H1 (cell line): ENCODE measurements around the gene TCF7. TPM values are rescaled to one million over a fixed set of nuclear protein-coding genes. Genes with fewer than 3 reads are reported as not detected.
A peak's percentile ranks its signal among the peaks of the same experiment; 100 is the strongest.

Experiments used
- CTCF ChIA-PET: fragments of 300-600 bp; sonication (Branson Sonifier 250); formaldehyde crosslinking; loops from one replicate; lab custom pipeline; 2021; ENCODE audit not compliant: partially characterized antibody; lab: Charles Lee
- POLR2A ChIA-PET: fragments of 300-600 bp; sonication (Branson Sonifier 250); formaldehyde crosslinking; loops from one replicate; lab custom pipeline; 2021; ENCODE audit warnings: inconsistent platforms; ENCODE audit not compliant: partially characterized antibody; lab: Charles Lee
- DNase-seq, 2 experiments: peaks; one replicate each; pipeline versions ENCODE4 v3.0.0 to v3.0.0-alpha.2; 2010 to 2022; ENCODE audit warnings: low spot score in 2 of 2, low read depth in 1 of 2, mixed read lengths in 1 of 2
- FAIRE-seq: peaks from 2 replicates; lab custom pipeline; 2011; peaks lifted over from hg19 to GRCh38; lab: Jason Lieb, UNC
- H2AFZ ChIP-seq: 2 replicates; pipeline ENCODE4 v1.8.1; 2012; ENCODE audit warnings: low read length, inconsistent platforms
- H2AK5ac ChIP-seq: 2 replicates; pipeline ENCODE4 v1.6.1; 2013; ENCODE audit warnings: low read depth, low read length
- H2BK120ac ChIP-seq: replicated peaks from 2 replicates; pipeline ENCODE3; 2013; ENCODE audit warnings: low read depth, low read length, inconsistent platforms
- H2BK12ac ChIP-seq: 2 replicates; pipeline ENCODE4 v1.6.1; 2013; ENCODE audit warnings: low read depth, low read length
- H2BK15ac ChIP-seq: 2 replicates; pipeline ENCODE4 v1.6.1; 2013; ENCODE audit warnings: low read length
- H2BK20ac ChIP-seq: 2 replicates; pipeline ENCODE4 v1.6.1; 2013; ENCODE audit warnings: low read length
- H2BK5ac ChIP-seq: 2 replicates; pipeline ENCODE4 v1.6.1; 2013; ENCODE audit warnings: low read depth, low read length
- H3K14ac ChIP-seq: 2 replicates; pipeline ENCODE4 v1.6.1; 2013; ENCODE audit warnings: inconsistent platforms; ENCODE audit not compliant: insufficient read length
- H3K18ac ChIP-seq: 2 replicates; pipeline ENCODE4 v1.6.1; 2013; ENCODE audit warnings: low read length; ENCODE audit errors: extremely low read depth
- H3K23ac ChIP-seq: 2 replicates; pipeline ENCODE4 v1.6.1; 2013; ENCODE audit warnings: inconsistent platforms; ENCODE audit not compliant: insufficient read length
- H3K23me2 ChIP-seq: 2 replicates; pipeline ENCODE4 v1.6.1; 2013; ENCODE audit warnings: low read depth, low read length
- H3K27ac ChIP-seq: 2 replicates; pipeline ENCODE4 v1.6.1; 2011; ENCODE audit warnings: low read depth, low read length, inconsistent platforms
- H3K27me3 ChIP-seq, 4 experiments: replicated peaks in 1 of 4; 1 replicate in 1 of 4; 2 replicates in 3 of 4; pipeline versions ENCODE4 v1.6.1 to v1.8.1; 2011 to 2013; ENCODE audit warnings: low read length in 3 of 4, mild to moderate bottlenecking in 3 of 4, inconsistent platforms in 2 of 4, mixed read lengths in 2 of 4, moderate library complexity in 1 of 4; ENCODE audit not compliant: control insufficient read depth in 3 of 4, insufficient read depth in 3 of 4; ENCODE audit errors: extremely low read depth in 1 of 4
- H3K36me3 ChIP-seq, 4 experiments: 2 replicates each; pipeline versions ENCODE4 v1.6.1 to v1.8.1; 2011 to 2013; ENCODE audit warnings: mild to moderate bottlenecking in 4 of 4, low read length in 3 of 4, moderate library complexity in 2 of 4, control low read depth in 1 of 4, inconsistent platforms in 1 of 4; ENCODE audit not compliant: insufficient read depth in 4 of 4, control insufficient read depth in 2 of 4
- H3K4ac ChIP-seq: replicated peaks from 2 replicates; pipeline ENCODE3; 2013; ENCODE audit warnings: low read length, low read depth, mixed read lengths, inconsistent platforms; ENCODE audit not compliant: insufficient read length
- H3K4me1 ChIP-seq, 4 experiments: replicated peaks in 1 of 4; 1 replicate in 1 of 4; 2 replicates in 3 of 4; pipeline versions ENCODE4 v1.6.1 to v1.8.1; 2011 to 2013; ENCODE audit warnings: low read length in 3 of 4, inconsistent platforms in 2 of 4, mixed read lengths in 1 of 4; ENCODE audit not compliant: insufficient read depth in 4 of 4, control insufficient read depth in 3 of 4
- H3K4me2 ChIP-seq, 2 experiments: 2 replicates each; pipeline versions ENCODE4 v1.6.1 to v1.8.1; 2011 to 2013; ENCODE audit warnings: low read depth in 2 of 2, low read length in 2 of 2, control low read depth in 1 of 2, inconsistent platforms in 1 of 2, mild to moderate bottlenecking in 1 of 2; ENCODE audit not compliant: insufficient read depth in 1 of 2
- H3K4me3 ChIP-seq, 4 experiments: fragments of 200-600, 300-600 bp in 1 of 4; sonication (generic), shearing (Covaris generic), sonication (Bioruptor Twin) in 1 of 4; 2 replicates each; pipeline versions ENCODE4 v1.5.1 to v1.8.1; 2011 to 2016; ENCODE audit warnings: low read length in 4 of 4, low read depth in 3 of 4, control low read depth in 2 of 4, inconsistent platforms in 2 of 4, mild to moderate bottlenecking in 2 of 4, mixed read lengths in 1 of 4, moderate library complexity in 1 of 4; ENCODE audit not compliant: insufficient read depth in 2 of 4; ENCODE audit errors: extremely low read depth in 1 of 4
- H3K56ac ChIP-seq: replicated peaks from 2 replicates; pipeline ENCODE3; 2013; ENCODE audit warnings: low read depth, mild to moderate bottlenecking, mixed read lengths, low read length, inconsistent platforms; ENCODE audit not compliant: insufficient read length
- H3K79me1 ChIP-seq: 2 replicates; pipeline ENCODE4 v1.6.1; 2013; ENCODE audit warnings: low read depth, low read length, control low read depth
- H3K79me2 ChIP-seq, 2 experiments: 2 replicates each; pipeline versions ENCODE4 v1.6.1 to v1.8.1; 2012 to 2013; ENCODE audit warnings: low read length in 2 of 2, mild to moderate bottlenecking in 2 of 2, inconsistent platforms in 1 of 2; ENCODE audit not compliant: insufficient read depth in 2 of 2, control insufficient read depth in 1 of 2
- H3K9ac ChIP-seq, 4 experiments: replicated peaks in 1 of 4; 1 replicate in 1 of 4; 2 replicates in 3 of 4; pipeline versions ENCODE4 v1.6.1 to v1.8.1; 2011 to 2013; ENCODE audit warnings: low read depth in 3 of 4, low read length in 3 of 4, control low read depth in 2 of 4, mild to moderate bottlenecking in 2 of 4, moderate library complexity in 2 of 4, inconsistent platforms in 1 of 4; ENCODE audit errors: extremely low read depth in 1 of 4
- H3K9me3 ChIP-seq, 2 experiments: 2 replicates each; pipeline versions ENCODE4 v1.6.1 to v1.8.1; 2012 to 2013; ENCODE audit warnings: mild to moderate bottlenecking in 2 of 2, moderate library complexity in 2 of 2, control low read depth in 1 of 2, inconsistent platforms in 1 of 2, low read depth in 1 of 2, low read length in 1 of 2, mixed read lengths in 1 of 2; ENCODE audit not compliant: insufficient read depth in 2 of 2
- H4K20me1 ChIP-seq, 2 experiments: replicated peaks in 1 of 2; 2 replicates each; pipeline versions ENCODE3 to v1.8.1; 2011 to 2013; ENCODE audit warnings: inconsistent platforms in 2 of 2, low read length in 2 of 2, mild to moderate bottlenecking in 1 of 2; ENCODE audit not compliant: insufficient read depth in 2 of 2, control insufficient read depth in 1 of 2
- H4K5ac ChIP-seq: 2 replicates; pipeline ENCODE4 v1.6.1; 2013; ENCODE audit warnings: low read length, low read depth, mixed read lengths, inconsistent platforms; ENCODE audit not compliant: insufficient read length
- H4K8ac ChIP-seq: 2 replicates; pipeline ENCODE4 v1.8.0; 2013; ENCODE audit warnings: mild to moderate bottlenecking, moderate library complexity, low read length, inconsistent platforms; ENCODE audit not compliant: insufficient read depth; ENCODE audit errors: extremely low read depth
- H4K91ac ChIP-seq: replicated peaks from 2 replicates; pipeline ENCODE3; 2013; ENCODE audit warnings: low read length, mixed read lengths, inconsistent platforms; ENCODE audit not compliant: insufficient read length
- ATF2 ChIP-seq: IDR thresholded peaks from 2 replicates; pipeline ENCODE4 v1.6.1; 2012; ENCODE audit warnings: low read length, inconsistent platforms
- BCL11A ChIP-seq, 2 experiments: IDR thresholded peaks; one replicate each; pipeline ENCODE4 v1.6.1; 2011; ENCODE audit warnings: low read depth in 2 of 2, low read length in 2 of 2, mild to moderate bottlenecking in 2 of 2
- KDM5A ChIP-seq: fragments of 200-600 bp; IDR thresholded peaks from 2 replicates; pipeline ENCODE4 v1.7.1; 2012; ENCODE audit warnings: mild to moderate bottlenecking, low read length, inconsistent platforms, mixed read lengths
- RAD21 ChIP-seq, 2 experiments: IDR thresholded peaks in 1 of 2; conservative IDR thresholded peaks in 1 of 2; 2 replicates each; pipeline ENCODE4 v1.6.1; 2011; ENCODE audit warnings: low read depth in 2 of 2, low read length in 2 of 2, improper control_type of control experiment in 1 of 2, inconsistent platforms in 1 of 2, mild to moderate bottlenecking in 1 of 2, moderate library complexity in 1 of 2
- YY1 ChIP-seq: IDR thresholded peaks from 2 replicates; pipeline ENCODE4 v1.6.1; 2011; ENCODE audit warnings: low read depth, mild to moderate bottlenecking, low read length
- WGBS, 2 experiments: shearing (Covaris generic) in 1 of 2; methylation state at CpG; one replicate each; pipeline versions ENCODE4 v1.1.6 to v1.1.7; 2013 to 2015; ENCODE audit warnings: low lambda C conversion rate in 2 of 2, mixed read lengths in 2 of 2, inconsistent platforms in 1 of 2, low coverage in 1 of 2, missing lambda C conversion rate in 1 of 2; ENCODE audit not compliant: insufficient replicate concordance in 2 of 2, insufficient coverage in 1 of 2, insufficient read length in 1 of 2; ENCODE audit errors: extremely low coverage in 1 of 2, missing lambda C conversion rate in 1 of 2; 5-methylcytosine and 5-hydroxymethylcytosine counted together
- polyA plus RNA-seq, 7 experiments: library from polyadenylated mRNA; depleted of rRNA in 3 of 7; stranded (reverse) in 5 of 7; unstranded in 2 of 7; fragments of >200 nt in 5 of 7; fragments of 200-250 nt in 2 of 7; gene quantifications; 1 replicate in 5 of 7; 2 replicates in 1 of 7; 4 replicates in 1 of 7; pipeline versions ENCODE4 v1.2.1 to v1.2.3, GENCODE V29; 2011 to 2013; ENCODE audit warnings: missing spikeins in 2 of 7, mixed read lengths in 2 of 7
- total RNA-seq: library from RNA; stranded (reverse); fragmentation: NEBNext Ultra II Directional; extraction: Animal tissue kit (Norgen Biotek cat#: 25700); gene quantifications from 2 replicates; pipeline ENCODE4 v1.2.1, GENCODE V29; 2021
- TF ChIP-seq, protein P1 (sequence below), 3 experiments: IDR thresholded peaks; 1 replicate in 2 of 3; 2 replicates in 1 of 3; pipeline versions ENCODE4 v1.5.1 to v1.6.1; 2011; ENCODE audit warnings: low read length in 3 of 3, mild to moderate bottlenecking in 3 of 3, inconsistent platforms in 2 of 3, low read depth in 1 of 3, moderate library complexity in 1 of 3; ENCODE audit not compliant: insufficient read depth in 1 of 3; ENCODE audit errors: control extremely low read depth in 1 of 3

TCF7 gene
- total and polyA plus RNA-seq, 2 of the 8 experiments (the other 6 are each of a cell fraction or from before 2014, with no cell fraction given), result 4.7 to 8.5 TPM

GRCh38 chr5:134145779-134146581, 31.5 kb downstream of the TCF7 start:
- 0 out of 4 replicates have a peak, but pooled peaks cover 0 to 3% of the 10 kb centered on the region in 2 experiments for H3K79me2 ChIP-seq
- H3K79me1 ChIP-seq, result peaks cover 5% of the 10 kb centered on the region; the same call in 1 of the 2 replicates
- H3K4me1 ChIP-seq, result no peaks in the 10 kb centered on the region
- no peak overlapping the region for H3K9ac ChIP-seq
- FAIRE-seq (peak; percentile 19), DNase-seq (peak; percentile 53 to 94)
- no peak overlapping the region for H3K14ac ChIP-seq
- no peaks in the 10 kb centered on the region for H3K9me3 ChIP-seq
- H4K91ac ChIP-seq, result no peak overlapping the region
- no peak overlapping the region for H3K4me2 ChIP-seq
- ChIA-PET CTCF (interaction anchor here (0.5 to 24.3 kb wide), 35 partner anchors 8 to 947 kb away, joined by 3 to 629 read pairs (median 3); no protein-coding TSS in a partner anchor), POLR2A (interaction anchor here (0.8 to 3.4 kb wide), 6 partner anchors 13 to 106 kb away, joined by 3 to 18 read pairs (median 4); partner anchors contain the start of gene SKP1)
- no peak overlapping the region for H2AFZ ChIP-seq
- no peak overlapping the region for H2BK20ac ChIP-seq
- peaks cover 14 to 37% of the 10 kb centered on the region in 2 experiments for H4K20me1 ChIP-seq
- no peak overlapping the region for H3K56ac ChIP-seq
- H2BK12ac ChIP-seq, result no peak overlapping the region
- H3K4me3 ChIP-seq, result no peak overlapping the region
- no peak overlapping the region for H3K23ac ChIP-seq
- H3K27ac ChIP-seq, result no peak overlapping the region
- no peak overlapping the region for H2BK120ac ChIP-seq
- H3K27me3 ChIP-seq, result no peaks in the 10 kb centered on the region
- H4K8ac ChIP-seq, result no peak overlapping the region
- H3K36me3 ChIP-seq, result peaks cover 6 to 28% (median 23%) of the 10 kb centered on the region in 4 experiments; a peak in 7 of 8 replicates
- H4K5ac ChIP-seq, result no peak overlapping the region
- H2AK5ac ChIP-seq, result no peak overlapping the region
- H2BK15ac ChIP-seq, result no peak overlapping the region
- 79% methylated on average over 7 of the region's 13 CpGs; no CpG with 5 or more reads in 1 of the 2 experiments for WGBS, 2 experiments
- H3K4ac ChIP-seq, result no peak overlapping the region
- no peak overlapping the region for H3K18ac ChIP-seq
- H3K23me2 ChIP-seq, result no peaks in the 10 kb centered on the region
- H2BK5ac ChIP-seq, result no peak overlapping the region
- TF ChIP-seq, protein P1, sequence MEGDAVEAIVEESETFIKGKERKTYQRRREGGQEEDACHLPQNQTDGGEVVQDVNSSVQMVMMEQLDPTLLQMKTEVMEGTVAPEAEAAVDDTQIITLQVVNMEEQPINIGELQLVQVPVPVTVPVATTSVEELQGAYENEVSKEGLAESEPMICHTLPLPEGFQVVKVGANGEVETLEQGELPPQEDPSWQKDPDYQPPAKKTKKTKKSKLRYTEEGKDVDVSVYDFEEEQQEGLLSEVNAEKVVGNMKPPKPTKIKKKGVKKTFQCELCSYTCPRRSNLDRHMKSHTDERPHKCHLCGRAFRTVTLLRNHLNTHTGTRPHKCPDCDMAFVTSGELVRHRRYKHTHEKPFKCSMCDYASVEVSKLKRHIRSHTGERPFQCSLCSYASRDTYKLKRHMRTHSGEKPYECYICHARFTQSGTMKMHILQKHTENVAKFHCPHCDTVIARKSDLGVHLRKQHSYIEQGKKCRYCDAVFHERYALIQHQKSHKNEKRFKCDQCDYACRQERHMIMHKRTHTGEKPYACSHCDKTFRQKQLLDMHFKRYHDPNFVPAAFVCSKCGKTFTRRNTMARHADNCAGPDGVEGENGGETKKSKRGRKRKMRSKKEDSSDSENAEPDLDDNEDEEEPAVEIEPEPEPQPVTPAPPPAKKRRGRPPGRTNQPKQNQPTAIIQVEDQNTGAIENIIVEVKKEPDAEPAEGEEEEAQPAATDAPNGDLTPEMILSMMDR (IDR thresholded peaks at IDR 0.05; ENCODE audit: control extremely low read depth in 1 of 3, insufficient read depth in 1 of 3, low read depth in 1 of 3, low read length in 3 of 3), result peak in 2 of 3 experiments; percentile 95 to 99; a peak in 3 of 4 replicates
- TF ChIP-seq BCL11A (IDR thresholded peaks at IDR 0.05; ENCODE audit: low read depth in 2 of 2, low read length in 2 of 2) (no peak), YY1 (0 out of 2 replicates have a peak, but pooled peaks have one; percentile 17), RAD21 (IDR thresholded peaks at IDR 0.05 in 1 of 2, conservative IDR thresholded peaks at IDR 0.05 in 1 of 2; ENCODE audit: low read depth in 2 of 2, low read length in 2 of 2) (peak; percentile 62 to 77), ATF2 (no peak), KDM5A (no peak)
